EH (cell line): ENCODE measurements around the gene FOXRED1.
A peak's percentile ranks its signal among the peaks of the same experiment; 100 is the strongest.
"Not testable (repeated sequence)": the region's sequence is repeated elsewhere in the genome, so short reads cannot be mapped to it uniquely, and the experiment has no call there.

Source experiments
- DNase-seq: peaks from one replicate; pipeline ENCODE4 v3.0.0-alpha.2; 2015; ENCODE audit warnings: low read depth

FOXRED1 gene

DNA sequence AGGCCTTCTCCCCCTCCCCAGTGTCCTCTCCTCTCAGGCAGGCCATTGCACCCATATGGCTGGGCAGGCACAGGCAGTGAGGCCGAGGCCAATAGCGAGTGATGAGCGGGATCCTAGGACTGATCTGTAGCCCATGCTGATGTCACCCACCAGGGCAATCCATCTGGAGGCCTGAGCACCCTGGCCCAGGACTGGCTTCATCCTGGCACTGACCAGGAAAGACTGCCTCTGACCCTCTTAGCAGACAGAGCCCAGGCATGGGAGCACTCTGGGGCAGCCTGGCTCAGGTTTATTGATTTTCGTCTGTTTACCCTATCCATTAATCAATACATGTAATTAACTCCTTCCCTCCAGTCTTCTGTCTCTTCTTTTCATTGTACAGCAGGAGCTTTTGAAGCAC lies 8.8 kb downstream of the FOXRED1 start:
- no peak for DNase-seq

DNA sequence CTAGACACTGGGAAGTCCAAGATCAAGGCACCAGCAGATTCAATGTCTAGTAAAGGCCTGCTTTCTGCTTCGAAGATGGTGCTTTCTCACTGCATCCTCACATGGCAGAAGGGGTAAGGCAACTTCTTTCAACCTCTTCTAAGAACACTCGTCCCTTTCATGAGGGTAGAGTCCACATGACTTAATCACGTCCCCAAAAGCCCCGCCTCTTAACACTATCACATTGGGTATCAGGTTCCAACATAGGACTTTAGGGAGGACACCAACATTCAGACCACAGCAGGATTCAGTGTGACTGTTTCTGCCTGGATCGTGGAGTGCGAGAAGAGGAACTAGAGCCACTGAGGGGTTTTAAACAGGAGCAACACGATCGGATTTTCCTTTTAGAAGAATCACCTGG lies 10.2 kb downstream of the FOXRED1 start:
- no peak for DNase-seq

- DNase-seq = no peak
These were observed 11.6 kb downstream of the FOXRED1 start for GRCh38 chr11:126280595-126280994.

GRCh38 chr11:126281245-126281644 lies 12.3 kb downstream of the FOXRED1 start:
- no peak for DNase-seq

DNA sequence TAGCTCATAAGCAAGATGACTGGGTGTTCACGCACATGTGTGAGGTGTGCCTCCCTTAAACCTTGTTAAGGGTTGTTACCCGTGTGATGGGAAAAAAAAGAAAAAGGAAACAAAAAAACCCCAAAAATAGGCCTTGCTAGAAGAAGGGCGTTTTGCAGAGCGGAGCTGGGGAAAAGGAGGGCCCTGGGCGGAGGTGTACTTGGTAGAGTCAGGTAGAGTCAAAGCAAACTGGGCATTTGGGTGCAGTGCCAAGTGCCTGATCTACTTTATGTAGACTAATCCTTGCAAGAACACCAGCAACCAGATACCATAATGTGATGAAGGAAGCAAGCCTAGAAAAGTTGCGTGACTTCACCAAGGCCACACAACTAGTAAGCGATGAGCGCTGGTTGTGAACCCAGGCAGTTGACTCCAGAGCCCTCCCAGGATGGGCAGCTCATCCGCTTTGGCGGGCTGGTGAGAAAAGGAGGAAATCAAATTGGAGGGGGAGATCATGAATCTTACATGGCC lies 12.8 kb downstream of the FOXRED1 start:
- no peak for DNase-seq

DNA sequence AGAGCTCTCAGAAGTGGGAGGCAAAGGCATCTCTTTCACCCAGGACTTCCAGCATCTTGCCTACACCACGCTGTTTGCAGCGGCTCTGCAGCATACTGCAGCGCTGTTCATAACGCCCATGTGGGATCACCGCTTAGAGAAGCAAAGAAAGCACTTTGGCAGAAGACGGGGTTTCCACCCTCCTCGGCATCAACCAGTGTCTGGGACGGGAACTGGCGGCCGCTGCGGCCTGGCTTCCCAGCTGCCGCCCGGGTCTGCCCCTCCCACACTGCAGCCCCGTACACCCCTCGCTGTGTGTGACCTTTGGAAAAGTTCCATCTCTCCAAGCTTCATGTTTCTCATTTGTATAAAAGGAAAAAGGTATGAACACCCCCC lies 13.4 kb downstream of the FOXRED1 start:
- DNase-seq = peak; percentile 43

DNA sequence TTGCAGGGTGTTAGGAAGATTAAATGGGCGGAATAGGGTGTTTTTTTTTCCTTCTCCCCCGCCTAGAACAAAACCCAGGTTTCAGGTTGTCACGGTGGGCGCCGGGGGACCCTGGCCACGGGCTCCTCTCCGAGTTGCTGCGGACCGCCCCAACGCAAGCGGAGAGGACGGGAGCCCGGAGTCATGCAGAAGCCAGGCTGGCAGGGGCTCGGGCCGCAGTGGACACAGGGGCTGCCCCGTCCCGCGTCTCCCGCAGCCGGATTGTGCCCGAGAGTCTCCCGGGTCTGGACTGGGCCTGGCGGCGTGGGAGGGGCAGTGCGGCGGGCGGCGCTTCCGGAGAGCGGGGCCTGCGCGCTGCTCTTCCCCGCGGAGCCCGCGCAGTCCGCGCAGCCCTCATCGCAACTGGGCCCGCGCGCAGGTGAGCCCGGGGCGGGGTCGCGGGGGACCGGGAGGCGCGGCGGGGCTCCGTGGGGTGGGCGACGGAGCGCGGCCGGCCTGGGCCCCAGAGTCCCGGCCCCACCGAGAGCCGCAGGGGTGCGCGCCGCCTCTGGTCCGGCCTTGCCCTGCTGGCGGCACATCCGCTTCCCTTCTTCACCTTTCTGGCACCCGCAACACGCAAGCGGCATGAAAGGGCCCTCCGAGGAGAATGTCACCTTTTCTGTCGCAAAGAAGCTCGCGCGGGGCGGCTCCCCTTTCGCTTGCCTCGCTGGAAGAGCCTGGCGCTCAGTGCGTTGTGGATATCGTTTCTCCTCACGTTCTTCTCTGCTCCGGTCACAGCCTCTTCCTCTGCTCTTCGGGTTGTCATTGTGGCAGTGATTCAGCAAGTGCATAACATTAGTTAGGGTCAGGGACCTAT lies 14.0 kb downstream of the FOXRED1 start, which contains the start of gene TIRAP:
TIRAP (plus strand) TSS at position 358 of the 856 bp plus-strand sequence. CDS start 7,802 bp downstream, outside the sequence.
- DNase-seq = peak; percentile 69

- DNase-seq = peak; percentile 96
These were observed 15.9 kb downstream of the FOXRED1 start for GRCh38 chr11:126284829-126285228.

- no peak for DNase-seq
These were observed 19.3 kb downstream of the FOXRED1 start for GRCh38 chr11:126288237-126288636.

DNA sequence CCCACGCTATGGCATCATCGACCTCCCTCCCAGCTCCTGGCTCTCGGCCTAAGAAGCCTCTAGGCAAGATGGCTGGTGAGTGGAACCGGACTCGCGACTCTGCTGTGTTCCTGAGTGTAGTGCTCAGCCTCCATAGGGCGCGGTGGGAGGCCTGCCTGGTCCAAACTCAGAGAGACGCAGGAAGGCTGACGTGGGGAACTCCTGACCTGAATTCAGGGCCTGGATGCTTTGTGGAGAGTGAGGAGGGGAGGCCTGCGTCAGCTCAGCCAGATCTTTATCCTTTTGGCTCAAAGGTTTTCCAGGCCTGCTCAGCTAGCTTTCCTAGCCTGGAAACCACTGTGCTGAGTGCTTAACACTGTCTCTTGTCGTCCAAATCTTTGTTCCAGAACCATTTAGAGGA lies 21.9 kb downstream of the FOXRED1 start:
- no peak for DNase-seq

GRCh38 chr11:126293726-126294125 lies 24.8 kb downstream of the FOXRED1 start:
- no peak for DNase-seq

DNA sequence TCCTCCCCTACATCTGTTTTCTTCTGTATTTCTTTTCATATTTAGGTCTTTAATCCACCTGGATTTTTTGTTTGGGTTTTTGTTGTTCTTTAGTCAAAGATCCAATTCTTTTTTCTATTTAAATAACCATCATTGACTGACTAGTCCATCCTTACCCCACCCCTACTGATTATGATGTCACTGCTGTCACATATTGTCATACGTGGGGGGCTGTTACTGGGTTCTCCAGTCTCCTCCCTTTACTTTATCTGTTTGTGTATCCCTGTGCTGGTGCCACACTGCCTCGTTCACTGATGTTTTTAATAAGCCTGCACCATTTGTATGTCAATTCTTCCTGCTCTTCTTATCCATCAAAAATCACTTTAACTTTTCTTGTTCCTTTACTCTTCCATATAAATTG lies 28.1 kb downstream of the FOXRED1 start:
- no peak for DNase-seq

- DNase-seq = peak; percentile 92
These were observed 34.9 kb downstream of the FOXRED1 start, which contains the start of gene DCPS for GRCh38 chr11:126303623-126304456. Gene DCPS (plus strand): TSS chr11:126304060. CDS start chr11:126304081, 21 bp downstream.

DNA sequence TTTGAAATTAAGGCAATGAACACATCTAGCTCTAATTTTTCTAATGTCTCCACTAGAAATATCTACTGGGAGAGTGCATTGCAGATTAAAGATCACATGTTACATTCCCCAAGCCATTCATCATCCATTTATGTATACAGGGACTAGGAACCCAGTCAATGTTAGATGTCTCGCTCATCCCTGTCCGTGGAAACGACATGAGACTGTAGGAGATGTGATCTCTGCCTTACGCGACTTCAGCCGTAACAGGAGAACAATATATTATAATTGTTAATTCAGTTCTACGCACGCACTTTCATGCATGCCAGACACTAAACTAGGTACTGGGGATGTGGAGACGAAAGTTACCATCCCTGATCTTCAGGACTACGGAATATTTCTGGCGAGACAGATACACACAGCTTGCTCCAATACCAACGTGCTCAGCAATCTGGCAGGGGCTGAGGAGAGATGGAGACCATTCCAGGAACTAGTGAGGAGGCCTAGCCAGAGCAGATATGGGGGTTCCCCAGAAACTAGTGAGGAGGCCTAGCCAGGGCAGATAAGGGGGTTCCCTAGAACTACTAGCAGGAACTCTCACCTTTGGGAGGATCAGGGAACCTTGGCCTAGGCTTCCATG lies 35.6 kb downstream of the FOXRED1 start:
- DNase-seq = no peak

DNA sequence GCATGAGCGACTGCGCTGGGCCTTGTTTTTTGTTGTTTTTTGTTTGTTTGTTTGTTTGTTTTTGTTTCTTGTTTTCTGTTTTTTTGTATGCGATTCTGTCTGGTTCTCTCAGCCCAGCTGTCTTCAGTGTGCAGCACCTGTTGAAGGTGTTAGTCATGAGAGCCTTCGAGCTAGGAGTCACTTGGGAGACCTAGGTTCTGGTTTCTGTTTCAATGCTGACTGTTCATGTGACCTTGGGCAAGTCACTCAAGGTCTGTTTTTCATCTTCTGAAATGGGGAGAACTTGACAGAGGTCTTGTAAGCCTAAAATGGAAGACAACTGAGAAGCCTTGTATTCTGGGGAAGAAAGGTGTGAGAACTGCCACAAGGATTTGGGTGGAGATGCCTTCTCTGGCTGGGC lies 36.7 kb downstream of the FOXRED1 start:
- no peak for DNase-seq

- peak; percentile 61 for DNase-seq
These were observed 38.8 kb downstream of the FOXRED1 start for GRCh38 chr11:126307706-126308105.

- DNase-seq = peak; percentile 41
These were observed 39.3 kb downstream of the FOXRED1 start for GRCh38 chr11:126308271-126308671.

- DNase-seq = not testable (repeated sequence)
These were observed 39.8 kb downstream of the FOXRED1 start for GRCh38 chr11:126308771-126309170.

DNA sequence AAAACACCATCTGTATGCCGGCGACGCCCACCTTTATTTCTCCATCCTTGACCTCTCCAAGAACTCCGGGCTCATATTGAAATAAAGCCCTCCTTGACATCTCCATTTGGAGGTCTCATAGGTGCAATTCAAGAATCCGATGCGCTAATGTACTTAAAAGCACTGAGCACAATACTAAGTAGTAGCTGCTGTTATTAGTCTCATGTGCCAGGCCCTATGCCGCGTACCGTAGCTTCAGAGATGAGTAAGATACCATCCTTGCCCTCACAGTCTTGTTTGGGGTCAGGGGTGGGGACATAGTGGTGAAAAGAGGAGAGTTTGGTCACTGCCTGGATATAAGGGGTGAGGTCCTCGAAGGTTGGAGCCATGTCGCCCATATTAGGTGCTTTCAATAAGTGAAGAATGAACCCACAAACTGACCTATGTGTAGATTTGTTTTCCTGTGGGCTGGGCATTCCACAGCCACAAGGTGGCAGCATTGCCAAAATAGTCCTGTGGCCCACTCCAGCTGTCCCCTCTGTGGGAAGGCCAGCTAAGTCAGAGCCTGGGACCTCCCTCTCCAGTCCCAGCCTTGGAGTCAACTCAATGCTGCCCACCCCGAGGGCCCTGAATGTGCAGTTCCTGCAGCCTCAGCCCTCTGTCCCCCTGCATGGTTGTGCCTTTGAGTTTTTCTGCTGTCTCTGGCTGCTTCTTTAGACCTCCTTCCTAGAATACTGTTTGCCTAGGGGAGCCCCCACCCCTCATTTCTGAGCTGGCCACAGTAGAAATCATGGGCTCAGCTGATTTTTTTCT lies 41.4 kb downstream of the FOXRED1 start:
- DNase-seq = peak; percentile 82

GRCh38 chr11:126310992-126311310 lies 42.0 kb downstream of the FOXRED1 start:
- DNase-seq = no peak
